Naive B cell (primary cell): ENCODE results near the gene RAB11FIP3. TPM values are rescaled to one million over a fixed set of nuclear protein-coding genes. Genes with fewer than 3 reads are reported as not detected.
"Not testable (repeated sequence)": the region's sequence is repeated elsewhere in the genome, so short reads cannot be mapped to it uniquely, and the experiment has no call there.

Source experiments
- ATAC-seq, 2 donors: fragments of 150-1000 bp; cut with Tn5 transposase; 2 replicates each; pipeline ENCODE4 v1.10.0; 2021; ENCODE audit warnings: low read depth in 2 of 2, mild to moderate bottlenecking in 2 of 2, moderate library complexity in 2 of 2
- DNase-seq: peaks from one replicate; pipeline ENCODE4 v3.0.0; 2022
- H3K27ac Mint-ChIP-seq, 6 donors: one replicate each; pipeline ENCODE4 v1.8.0; 2020 to 2022; ENCODE audit warnings: mild to moderate bottlenecking in 6 of 6, mixed read lengths in 6 of 6, moderate library complexity in 5 of 6, inconsistent platforms in 2 of 6
- H3K27me3 Mint-ChIP-seq, 3 donors: one replicate each; pipeline ENCODE4 v1.8.0; 2021 to 2022; ENCODE audit warnings: mixed read lengths in 3 of 3, mild to moderate bottlenecking in 1 of 3
- H3K36me3 Mint-ChIP-seq, 2 donors: one replicate each; pipeline ENCODE4 v1.8.0; 2020 to 2022; ENCODE audit warnings: mixed read lengths in 2 of 2, inconsistent platforms in 1 of 2, mild to moderate bottlenecking in 1 of 2
- H3K4me1 Mint-ChIP-seq, 3 donors: one replicate each; pipeline ENCODE4 v1.8.0; 2020 to 2022; ENCODE audit warnings: mixed read lengths in 3 of 3, inconsistent platforms in 1 of 3, mild to moderate bottlenecking in 1 of 3, moderate library complexity in 1 of 3
- H3K4me3 Mint-ChIP-seq, 8 donors: one replicate each; pipeline ENCODE4 v1.8.0; 2020 to 2022; ENCODE audit warnings: mild to moderate bottlenecking in 8 of 8, mixed read lengths in 8 of 8, moderate library complexity in 8 of 8, inconsistent platforms in 2 of 8
- H3K9me3 Mint-ChIP-seq, 7 donors: one replicate each; pipeline ENCODE4 v1.8.0; 2020 to 2022; ENCODE audit warnings: mixed read lengths in 7 of 7, mild to moderate bottlenecking in 5 of 7, inconsistent platforms in 2 of 7, moderate library complexity in 1 of 7
- polyA plus RNA-seq, 6 donors: library from polyadenylated mRNA; unstranded; fragments of 300-500 nt; fragmentation: Illumina TruSeq; gene quantifications; one replicate each; pipeline ENCODE4 v1.2.3, GENCODE V29; 2021; ENCODE audit warnings: low read depth in 6 of 6

Gene RAB11FIP3
- polyA plus RNA-seq, 6 donors from 2014 or later, result 1.0 to 4.8 (median 1.9) TPM

- H3K4me3 Mint-ChIP-seq, result no peak overlapping the region
- H3K36me3 Mint-ChIP-seq, result no peaks in the 10 kb centered on the region
- H3K27ac Mint-ChIP-seq, result no peak overlapping the region
- DNase-seq, result no peak
- ATAC-seq, result no peak
- peaks cover 3 to 7% (median 7%) of the 10 kb centered on the region in 3 donors for H3K4me1 Mint-ChIP-seq
- H3K27me3 Mint-ChIP-seq, result no peaks in the 10 kb centered on the region
- H3K9me3 Mint-ChIP-seq, result no peaks in the 10 kb centered on the region
Observed at GRCh38 chr16:470418-470817, 45.0 kb downstream of the RAB11FIP3 start.

- H3K27ac Mint-ChIP-seq, result no peak overlapping the region
Observed at GRCh38 chr16:471353-472198, 46.1 kb downstream of the RAB11FIP3 start.

GRCh38 chr16:472199-472504, 46.7 kb downstream of the RAB11FIP3 start:
- H3K27me3 Mint-ChIP-seq, result no peaks in the 10 kb centered on the region
- no peak for ATAC-seq
- no peak for DNase-seq
- H3K9me3 Mint-ChIP-seq, result no peaks in the 10 kb centered on the region
- H3K36me3 Mint-ChIP-seq, result no peaks in the 10 kb centered on the region
- no peak overlapping the region for H3K27ac Mint-ChIP-seq
- H3K4me1 Mint-ChIP-seq, result peaks cover 1 to 3% (median 2%) of the 10 kb centered on the region in 3 donors
- H3K4me3 Mint-ChIP-seq, result no peak overlapping the region

More at GRCh38 chr16:471353-472198, 46.1 kb downstream of the RAB11FIP3 start:
- Mint-ChIP-seq H3K4me3 (no peak overlapping the region), H3K4me1 (peaks cover 3 to 7% (median 6%) of the 10 kb centered on the region in 3 donors), H3K9me3 (no peaks in the 10 kb centered on the region), H3K27me3 (no peaks in the 10 kb centered on the region), H3K36me3 (no peaks in the 10 kb centered on the region)
- ATAC-seq, result no peak
- DNase-seq, result no peak

GRCh38 chr16:473046-474043, 47.9 kb downstream of the RAB11FIP3 start:
- H3K27ac Mint-ChIP-seq, result no peak overlapping the region
- H3K27me3 Mint-ChIP-seq, result no peaks in the 10 kb centered on the region
- ATAC-seq (no peak), DNase-seq (no peak)
- peaks cover 0 to 3% (median 0%) of the 10 kb centered on the region in 3 donors for H3K4me1 Mint-ChIP-seq
- H3K9me3 Mint-ChIP-seq, result no peaks in the 10 kb centered on the region
- H3K36me3 Mint-ChIP-seq, result no peaks in the 10 kb centered on the region
- no peak overlapping the region for H3K4me3 Mint-ChIP-seq

GRCh38 chr16:474420-475122, 49.1 kb downstream of the RAB11FIP3 start:
- DNase-seq (no peak), ATAC-seq (no peak)
- no peaks in the 10 kb centered on the region for H3K27me3 Mint-ChIP-seq
- peak overlapping the region in 1 of 6 donors; percentile 27 for H3K27ac Mint-ChIP-seq
- no peak overlapping the region for H3K4me3 Mint-ChIP-seq
- peaks cover 0 to 3% (median 0%) of the 10 kb centered on the region in 3 donors for H3K4me1 Mint-ChIP-seq
- no peaks in the 10 kb centered on the region for H3K36me3 Mint-ChIP-seq
- no peaks in the 10 kb centered on the region for H3K9me3 Mint-ChIP-seq

GRCh38 chr16:476039-476438, 50.6 kb downstream of the RAB11FIP3 start:
- DNase-seq (no peak), ATAC-seq (no peak)
- H3K4me3 Mint-ChIP-seq, result no peak overlapping the region
- H3K4me1 Mint-ChIP-seq, result peaks cover 0 to 3% (median 0%) of the 10 kb centered on the region in 3 donors
- no peaks in the 10 kb centered on the region for H3K36me3 Mint-ChIP-seq
- H3K9me3 Mint-ChIP-seq, result no peaks in the 10 kb centered on the region
- H3K27ac Mint-ChIP-seq, result no peak overlapping the region
- no peaks in the 10 kb centered on the region for H3K27me3 Mint-ChIP-seq

- ATAC-seq (no peak), DNase-seq (no peak)
- no peak overlapping the region for H3K4me3 Mint-ChIP-seq
- H3K4me1 Mint-ChIP-seq, result peaks cover 0 to 2% (median 0%) of the 10 kb centered on the region in 3 donors
- no peaks in the 10 kb centered on the region for H3K36me3 Mint-ChIP-seq
- no peaks in the 10 kb centered on the region for H3K9me3 Mint-ChIP-seq
- no peaks in the 10 kb centered on the region for H3K27me3 Mint-ChIP-seq
- no peak overlapping the region for H3K27ac Mint-ChIP-seq
Observed at GRCh38 chr16:477301-478157, 52.1 kb downstream of the RAB11FIP3 start.

- H3K4me1 Mint-ChIP-seq, result not testable (repeated sequence)
Observed at GRCh38 chr16:478287-478686, 52.8 kb downstream of the RAB11FIP3 start.

GRCh38 chr16:482468-483185, 57.2 kb downstream of the RAB11FIP3 start:
- no peak for DNase-seq
- Mint-ChIP-seq H3K36me3 (no peaks in the 10 kb centered on the region), H3K9me3 (no peaks in the 10 kb centered on the region), H3K4me1 (peaks cover under 1 to 4% (median 1%) of the 10 kb centered on the region in 3 donors), H3K4me3 (no peak overlapping the region), H3K27me3 (no peaks in the 10 kb centered on the region), H3K27ac (peak overlapping the region in 2 of 6 donors; percentile 58 to 74)
- ATAC-seq, result no peak

More at GRCh38 chr16:478287-478686, 52.8 kb downstream of the RAB11FIP3 start:
- not testable (repeated sequence) for H3K4me3 Mint-ChIP-seq, H3K27me3 Mint-ChIP-seq, H3K9me3 Mint-ChIP-seq, ATAC-seq, H3K36me3 Mint-ChIP-seq, DNase-seq, H3K27ac Mint-ChIP-seq

GRCh38 chr16:483341-484075, 58.1 kb downstream of the RAB11FIP3 start:
- Mint-ChIP-seq H3K9me3 (no peaks in the 10 kb centered on the region), H3K4me3 (no peak overlapping the region), H3K27ac (no peak overlapping the region), H3K27me3 (no peaks in the 10 kb centered on the region), H3K36me3 (no peaks in the 10 kb centered on the region), H3K4me1 (peaks cover 4 to 6% (median 4%) of the 10 kb centered on the region in 3 donors)
- DNase-seq (no peak), ATAC-seq (no peak)

GRCh38 chr16:489606-490005, 64.2 kb downstream of the RAB11FIP3 start:
- no peak overlapping the region for H3K4me3 Mint-ChIP-seq
- H3K27ac Mint-ChIP-seq, result peak overlapping the region in 2 of 6 donors; percentile 56 to 72
- DNase-seq, result no peak
- H3K36me3 Mint-ChIP-seq, result no peaks in the 10 kb centered on the region
- no peak for ATAC-seq
- H3K4me1 Mint-ChIP-seq, result peaks cover 4 to 6% (median 4%) of the 10 kb centered on the region in 3 donors
- no peaks in the 10 kb centered on the region for H3K9me3 Mint-ChIP-seq
- no peaks in the 10 kb centered on the region for H3K27me3 Mint-ChIP-seq
